Activated CD4-positive, alpha-beta T cell treated with anti-CD3 and anti-CD28 coated beads, Interleukin-2, amount 50 U/mL, for 48 hours (primary cell): ENCODE results near the gene LIMCH1.

Experiments used
- DNase-seq, 2 experiments: peaks; one replicate each; pipeline ENCODE4 v3.0.0-alpha.2; 2020

The LIMCH1 gene

DNA sequence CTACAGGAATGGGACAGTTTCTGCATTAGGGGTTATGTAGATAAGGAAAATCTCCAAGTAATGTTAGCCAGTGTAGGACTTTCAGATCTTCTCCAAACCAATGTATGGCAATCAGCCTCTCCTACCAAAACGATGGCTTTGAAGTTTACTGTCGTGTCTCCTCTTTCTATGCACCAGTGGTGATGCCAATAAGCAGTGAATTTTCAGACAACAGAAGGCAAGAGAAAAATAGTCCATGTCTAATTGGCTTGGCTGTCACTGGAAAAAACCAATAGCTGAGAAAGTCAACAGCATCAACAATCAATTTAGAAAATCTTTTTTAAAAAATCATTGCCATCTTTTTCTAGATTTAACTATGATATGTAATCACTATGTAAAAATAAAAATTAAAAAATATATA, 35.0 kb downstream of the LIMCH1 start:
- no peak for DNase-seq

DNA sequence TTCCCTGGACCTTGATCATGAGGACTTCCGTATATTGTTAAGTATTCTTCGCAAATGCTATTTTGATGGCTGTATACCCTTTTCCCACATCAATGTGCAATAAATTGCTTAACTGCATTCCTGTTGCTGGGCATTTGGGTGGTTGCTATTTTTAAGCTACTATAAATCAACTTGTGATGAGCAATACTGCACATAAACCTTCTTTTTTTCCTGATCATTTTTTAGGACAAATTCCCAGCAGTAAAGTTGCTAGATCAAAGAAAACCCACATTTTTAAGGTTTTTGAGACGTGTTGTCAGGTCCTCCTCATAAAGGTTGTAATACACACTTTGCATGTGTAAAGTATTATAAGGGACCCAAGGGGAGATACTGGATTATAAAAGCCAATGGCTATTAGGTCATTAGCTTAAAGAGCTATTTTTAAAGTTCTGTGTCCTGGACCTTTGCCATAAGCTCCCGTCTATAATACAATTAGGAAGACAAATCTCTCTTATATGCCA, 35.6 kb downstream of the LIMCH1 start:
- no peak for DNase-seq

DNA sequence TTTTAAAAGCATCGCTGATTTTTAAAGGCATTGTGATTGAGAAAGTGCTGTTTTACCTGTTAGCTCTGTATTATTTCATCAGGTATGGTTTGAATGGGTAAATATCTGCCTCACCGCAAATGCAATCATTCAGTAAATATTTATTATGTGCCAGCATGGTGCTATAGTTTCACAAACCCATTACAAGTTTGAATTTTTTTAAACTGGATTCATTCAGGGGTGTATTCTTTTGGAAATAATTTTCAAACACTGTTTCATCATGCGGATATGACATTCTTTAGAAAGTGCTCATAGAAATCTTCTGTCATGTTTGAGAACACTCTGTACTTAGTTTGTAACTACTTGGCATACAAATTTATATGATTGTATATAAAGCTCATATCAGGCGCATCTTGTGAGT, 37.2 kb downstream of the LIMCH1 start:
- DNase-seq = no peak

DNA sequence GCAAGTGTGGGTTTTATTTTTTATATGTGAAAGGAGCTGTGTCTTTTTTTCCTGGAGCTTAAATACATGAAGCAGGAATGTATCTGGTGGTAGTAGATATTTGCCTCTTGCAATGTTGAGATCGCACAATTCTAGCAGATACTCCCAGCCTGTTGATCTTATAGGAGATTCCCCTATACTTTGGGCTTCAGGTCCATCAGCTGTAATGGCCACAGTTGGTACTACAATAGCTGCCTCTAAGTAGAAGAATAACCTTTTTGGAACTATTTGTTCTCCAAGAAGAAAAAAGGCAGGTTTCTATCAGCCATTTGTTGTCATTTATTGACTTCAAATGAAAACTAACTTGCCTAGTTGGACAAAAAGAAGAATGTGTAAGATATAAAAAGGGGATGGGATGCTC, 37.7 kb downstream of the LIMCH1 start:
- no peak for DNase-seq

DNA sequence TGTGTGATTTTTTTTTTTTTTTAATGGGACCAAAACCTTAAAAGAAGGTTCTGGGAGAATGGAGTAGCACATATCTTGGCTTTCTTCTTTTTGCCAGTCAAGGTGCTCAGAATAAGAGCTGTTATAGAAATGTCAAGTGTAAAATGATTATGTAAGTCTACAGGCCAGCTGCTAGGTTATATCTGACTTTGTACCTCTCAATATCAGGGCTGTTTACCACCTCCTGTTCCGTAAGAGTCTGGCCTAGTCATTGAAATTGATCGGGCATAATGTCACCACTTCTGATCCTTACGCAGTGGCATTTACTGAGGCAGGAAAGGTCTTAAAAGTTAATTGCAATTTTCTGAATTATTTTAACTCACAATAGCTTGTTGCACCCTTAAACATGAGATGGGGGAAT, 41.1 kb downstream of the LIMCH1 start:
- no peak for DNase-seq

DNA sequence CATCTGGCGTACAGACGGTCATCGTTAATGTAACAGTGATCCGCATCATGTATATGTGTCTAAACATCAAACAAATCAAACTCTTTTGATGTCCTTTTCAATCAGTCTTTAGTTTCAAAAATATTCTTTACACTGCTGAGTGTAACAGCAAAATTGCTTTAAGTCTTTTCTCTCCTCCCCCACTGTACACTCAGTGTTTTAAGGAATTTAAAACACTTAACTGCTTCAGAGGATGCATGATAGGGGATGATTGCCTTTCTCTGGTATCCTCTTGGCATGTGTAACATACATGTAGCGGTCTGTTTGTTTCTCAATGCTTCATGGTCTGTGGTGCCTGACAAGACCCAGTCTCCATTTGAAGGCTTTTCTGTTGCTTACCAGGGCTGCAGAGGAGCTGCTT, 41.6 kb downstream of the LIMCH1 start:
- no peak for DNase-seq

DNA sequence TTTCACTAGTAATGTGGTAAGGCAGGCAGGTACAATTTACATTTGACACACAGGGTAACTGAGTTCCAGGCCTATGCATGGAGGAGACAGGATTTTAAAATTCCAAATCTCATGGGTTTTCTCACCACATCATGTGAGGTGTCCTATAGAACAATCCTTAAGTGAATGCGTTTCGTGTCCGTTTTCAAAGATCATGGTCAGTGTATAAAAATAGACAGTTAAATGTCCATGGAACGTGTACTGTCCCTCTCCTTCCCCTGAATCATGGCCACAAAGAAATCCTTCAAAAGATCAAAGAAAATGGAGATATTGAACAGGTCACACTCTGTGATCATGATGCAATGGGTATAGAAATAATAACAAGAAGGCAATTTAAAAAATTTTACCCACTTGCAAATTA, 42.0 kb downstream of the LIMCH1 start:
- DNase-seq = no peak

DNA sequence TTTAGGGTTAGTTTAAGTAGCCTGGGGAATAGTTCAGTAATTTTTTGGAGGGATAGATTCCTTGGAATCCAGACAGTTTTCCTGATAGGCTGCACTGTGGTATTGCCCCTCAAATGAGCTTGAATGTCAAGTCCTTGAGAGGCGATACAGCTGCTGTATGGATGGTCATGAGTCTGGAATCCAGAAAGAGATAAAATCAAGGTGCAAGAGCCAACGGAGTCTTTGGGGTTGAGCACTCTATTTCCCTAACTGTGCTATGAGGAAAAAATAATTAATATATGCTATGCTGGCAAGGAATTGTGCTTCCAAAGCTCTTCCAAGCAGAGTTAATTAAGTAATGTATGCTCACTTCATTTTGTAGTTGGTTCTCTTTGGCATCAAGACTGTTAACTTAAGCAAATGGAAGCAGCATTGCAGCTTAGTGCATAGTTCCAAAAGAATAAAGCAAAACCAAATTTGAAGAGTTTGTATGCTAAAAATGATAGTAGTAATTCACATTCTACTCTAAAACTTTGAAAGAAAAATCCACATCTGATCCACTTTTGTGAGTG, 48.8 kb downstream of the LIMCH1 start:
- no peak for DNase-seq

DNA sequence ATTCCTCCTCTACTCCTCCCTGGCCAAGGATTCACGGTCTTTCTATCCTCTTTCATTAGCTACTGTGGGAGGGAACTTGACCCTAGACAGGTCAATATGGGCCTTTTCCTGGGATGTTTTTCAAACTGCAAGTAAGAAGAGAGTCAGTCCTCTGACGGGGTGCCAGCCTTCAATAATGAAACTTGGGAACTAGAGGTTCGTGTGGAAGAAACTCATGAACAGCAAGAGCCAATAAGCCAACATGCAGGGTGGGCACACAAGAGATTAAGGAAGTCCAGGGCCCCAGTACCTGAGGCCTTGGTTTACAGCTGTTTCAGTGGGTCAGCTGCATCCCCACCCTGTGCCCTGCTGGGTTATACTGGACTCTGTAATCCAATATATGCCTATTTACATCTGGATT, 49.3 kb downstream of the LIMCH1 start:
- no peak for DNase-seq

DNA sequence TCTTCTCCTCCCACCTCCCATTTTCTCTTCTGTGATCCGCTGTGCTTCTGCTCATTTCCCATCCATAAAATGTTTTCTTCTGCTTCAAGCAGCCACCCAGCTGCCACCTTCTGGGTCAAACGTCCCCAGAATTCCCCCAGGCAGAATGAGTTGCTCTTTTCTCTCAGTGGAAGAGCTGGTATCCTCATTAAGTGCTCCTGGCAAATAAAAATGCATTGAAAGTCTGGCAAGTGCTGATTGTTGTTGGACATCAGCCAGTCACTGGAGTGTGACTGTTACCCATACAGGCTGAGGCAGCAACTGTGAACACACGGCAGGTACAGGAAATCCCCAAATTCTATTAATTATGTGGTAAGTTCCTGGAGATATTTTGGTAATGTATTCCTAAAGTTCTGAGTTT, 52.6 kb downstream of the LIMCH1 start:
- no peak for DNase-seq

DNA sequence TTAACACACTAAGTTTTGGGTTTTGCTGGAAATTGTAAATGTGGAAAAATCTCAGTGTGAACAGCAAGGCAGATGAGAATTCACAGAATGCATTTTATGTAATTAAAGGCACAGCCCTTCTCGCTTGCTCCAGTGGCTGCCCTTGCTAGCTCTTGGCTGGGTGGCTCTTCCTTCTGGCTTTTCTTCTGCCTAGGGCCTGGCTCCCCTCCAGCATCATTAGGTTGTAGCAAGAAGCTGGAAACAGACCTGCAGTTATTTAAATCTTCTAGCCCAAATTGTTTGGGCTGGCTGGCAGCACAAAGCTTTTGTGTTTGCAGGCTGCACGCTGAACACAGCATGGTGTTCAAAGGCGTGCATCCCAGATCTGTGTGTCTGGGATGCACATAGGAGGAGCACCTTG, 56.5 kb downstream of the LIMCH1 start:
- no peak for DNase-seq

DNA sequence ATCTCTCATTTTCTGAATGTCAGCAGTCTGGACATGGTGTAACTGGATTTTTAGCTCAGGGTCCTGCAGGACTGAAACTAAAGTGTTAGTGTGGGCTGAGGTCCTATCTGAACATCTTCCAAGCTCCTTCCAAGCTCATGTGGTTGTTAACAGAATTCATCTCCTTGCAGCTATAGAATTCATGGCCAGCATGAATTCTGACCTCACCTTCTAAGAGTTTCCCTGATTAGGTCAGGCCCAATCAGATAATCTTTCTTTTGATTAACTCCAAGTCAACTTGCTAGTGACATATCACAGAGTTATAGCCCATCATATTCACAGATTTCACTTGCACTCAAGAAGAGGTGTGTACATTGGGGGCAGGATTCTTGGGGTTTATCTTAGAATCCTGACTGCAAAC, 59.5 kb downstream of the LIMCH1 start:
- DNase-seq = no peak

DNA sequence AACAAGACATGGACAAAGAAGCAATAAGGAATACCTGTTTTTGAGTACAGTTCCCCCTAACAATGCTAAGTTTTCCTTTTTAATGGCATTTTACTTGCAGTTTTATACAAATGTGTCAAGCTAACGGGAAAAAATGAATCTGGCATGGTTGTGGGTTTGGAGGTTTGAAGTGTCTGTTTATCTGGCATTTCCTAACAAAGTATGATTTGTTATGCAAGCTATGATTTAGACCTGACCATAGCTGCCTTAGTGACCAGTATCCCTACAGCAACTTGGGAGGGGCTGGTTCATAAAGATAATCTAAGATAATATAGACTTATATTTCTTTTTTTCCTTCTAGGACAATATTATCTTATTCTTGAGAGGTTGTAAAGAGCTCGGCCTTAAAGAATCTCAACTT, 60.6 kb downstream of the LIMCH1 start:
- DNase-seq = no peak

DNA sequence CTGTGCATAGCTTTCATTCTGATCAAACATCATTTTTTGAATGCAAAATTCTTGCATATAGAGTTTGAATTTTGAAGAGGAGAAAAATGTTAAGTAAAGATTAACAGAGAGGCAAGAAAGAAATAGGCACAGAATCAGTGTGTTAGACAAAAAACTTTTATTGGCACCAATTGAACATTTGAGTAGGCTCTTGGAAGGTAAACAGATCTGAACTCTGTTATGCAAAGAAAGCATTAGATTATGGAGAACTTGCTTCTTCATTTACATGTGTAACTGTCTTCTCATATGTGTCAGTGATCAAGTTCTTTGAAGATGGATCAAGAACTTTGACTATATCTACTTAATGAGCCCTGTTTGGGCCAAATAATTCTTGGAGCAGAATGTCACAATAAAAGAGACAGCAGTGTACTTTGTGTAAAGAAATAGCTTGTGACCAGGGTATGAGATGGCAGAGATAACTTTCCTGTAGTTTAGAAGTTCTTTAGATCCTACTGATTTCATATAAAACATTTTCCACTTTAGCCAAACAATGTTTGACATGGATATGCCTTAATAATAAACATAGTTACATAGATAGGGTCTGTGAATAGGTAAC, 61.3 kb downstream of the LIMCH1 start:
- no peak for DNase-seq

DNA sequence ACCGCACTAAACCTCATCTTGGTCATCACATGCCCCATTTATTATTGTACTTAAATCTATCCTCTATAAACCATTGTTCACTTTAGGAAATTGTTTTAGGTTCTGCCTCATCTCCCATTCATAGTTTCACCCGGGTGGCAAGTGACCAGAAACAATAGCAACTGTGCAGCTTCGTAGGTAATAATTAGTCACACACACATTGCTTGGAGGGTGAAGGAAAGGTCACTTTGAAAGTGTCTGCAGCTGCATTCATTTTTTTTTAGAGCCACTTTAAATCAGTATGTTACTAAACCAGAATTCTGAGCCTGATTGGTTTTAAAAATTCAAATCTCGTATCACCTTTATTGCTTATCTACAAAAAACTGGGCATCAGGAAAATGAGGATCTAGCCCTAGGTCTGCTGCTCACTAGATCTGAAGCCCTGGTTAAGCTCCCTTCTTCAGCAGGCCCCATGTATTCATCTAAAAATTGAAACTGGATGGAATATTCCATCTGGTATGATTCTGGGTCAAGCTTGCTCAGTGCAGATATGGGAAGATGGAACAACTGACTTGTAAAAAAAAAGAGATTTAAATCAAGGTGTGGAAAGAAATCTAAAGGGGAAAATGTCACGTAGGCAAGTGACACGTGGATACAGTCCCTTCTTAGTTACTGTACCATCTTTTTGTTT, 62.4 kb downstream of the LIMCH1 start:
- no peak for DNase-seq

DNA sequence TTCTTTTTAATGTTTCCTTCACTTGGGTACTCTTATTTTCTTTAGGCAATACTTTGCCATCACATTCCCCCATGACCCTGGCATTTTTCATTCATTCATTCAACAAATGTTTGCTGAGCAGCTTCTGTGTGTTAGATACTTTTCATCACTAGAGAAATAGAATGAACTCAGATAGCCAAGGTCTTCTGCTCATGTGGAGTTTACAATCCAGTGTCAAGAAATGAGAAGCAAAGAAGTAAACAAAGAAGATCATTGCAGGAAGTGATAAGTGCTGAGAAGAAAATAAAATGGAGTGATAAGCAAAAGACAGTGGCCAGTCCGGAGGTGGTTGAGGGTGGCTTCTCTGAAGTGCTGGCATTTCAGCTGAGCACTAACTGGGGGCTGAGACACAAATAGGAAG, 63.1 kb downstream of the LIMCH1 start:
- no peak for DNase-seq

DNA sequence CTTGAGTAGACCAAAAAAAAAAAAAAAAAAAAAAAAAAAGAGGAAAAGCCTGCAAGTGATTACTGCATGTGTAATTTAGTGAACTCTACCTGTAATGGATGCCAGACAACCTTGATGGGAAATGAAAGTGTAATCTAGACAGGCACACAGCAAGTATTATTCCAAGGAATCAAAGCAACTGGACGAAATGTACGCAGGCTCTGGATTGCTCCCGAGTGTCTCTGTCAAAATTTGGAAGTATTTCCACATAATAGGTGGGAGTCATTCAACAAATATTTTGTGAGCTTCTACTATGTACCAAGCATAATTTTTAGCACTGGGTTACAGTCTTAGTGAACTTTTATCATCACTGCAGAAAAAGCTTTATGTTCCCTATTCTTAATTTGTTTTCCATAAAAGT, 64.2 kb downstream of the LIMCH1 start:
- no peak for DNase-seq

DNA sequence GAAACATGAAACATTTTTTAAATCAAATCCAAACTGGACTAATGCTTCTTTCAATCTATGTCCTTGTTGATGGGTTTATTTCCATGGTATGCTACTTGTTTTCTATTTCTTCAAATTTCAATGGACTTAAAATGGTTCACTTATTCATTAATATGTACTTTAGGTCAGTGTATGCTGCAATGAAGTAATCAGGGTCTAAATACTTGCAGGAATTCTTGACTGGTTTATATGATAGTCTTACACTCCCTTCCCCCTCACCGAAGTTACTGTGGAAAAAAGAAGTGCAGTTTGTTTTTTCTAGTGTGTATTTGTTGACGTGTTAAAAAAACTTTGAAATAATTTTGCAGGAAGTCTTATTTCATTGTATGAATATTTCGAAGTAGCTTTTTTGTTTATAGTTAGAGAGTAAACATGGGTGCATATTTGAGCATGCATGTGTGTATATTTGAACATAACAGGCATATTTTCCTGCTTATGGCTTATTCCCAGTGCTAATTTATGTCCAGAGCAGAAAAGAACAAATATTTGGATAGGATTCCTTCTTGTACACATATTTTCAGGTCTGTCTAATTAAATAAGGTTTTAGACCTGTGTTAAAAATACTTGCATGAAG, 65.0 kb downstream of the LIMCH1 start:
- no peak for DNase-seq

DNA sequence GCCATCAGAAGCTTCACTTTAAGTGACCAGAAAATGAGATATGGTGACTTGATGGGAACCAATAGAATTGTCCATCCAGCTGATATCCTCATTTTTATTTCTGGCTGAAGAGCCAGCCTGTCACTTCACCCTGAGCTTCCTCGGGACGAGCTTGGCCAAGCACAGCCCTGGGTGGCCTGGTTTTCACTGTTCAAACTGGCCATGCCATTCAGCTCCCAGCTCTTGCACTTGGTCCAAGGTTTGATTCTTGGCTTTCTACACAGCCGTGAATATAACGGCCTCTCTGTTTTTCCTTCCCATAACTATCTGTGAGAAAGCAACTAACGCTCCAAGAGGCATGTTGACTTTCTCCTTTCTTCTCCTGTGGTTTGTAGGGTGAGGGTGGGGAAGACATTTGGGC, 71.9 kb downstream of the LIMCH1 start:
- no peak for DNase-seq

DNA sequence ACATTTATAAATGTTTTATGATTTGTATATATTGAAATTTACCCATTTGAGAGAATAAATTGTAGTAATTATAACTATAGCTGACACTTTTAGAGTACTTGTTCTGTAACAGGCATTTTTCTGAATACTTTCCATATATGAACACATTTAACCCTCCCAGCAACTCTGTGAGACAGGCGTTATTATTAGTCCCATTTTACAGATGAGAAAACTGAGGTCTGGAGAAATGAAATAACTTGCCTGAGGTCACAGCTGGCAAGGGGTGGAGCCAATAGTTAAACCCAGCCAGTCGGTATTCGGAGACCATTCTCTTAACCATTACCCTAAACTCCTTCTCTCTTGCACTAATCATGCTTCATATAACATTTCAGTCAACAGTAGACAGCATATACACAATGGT, 72.5 kb downstream of the LIMCH1 start:
- no peak for DNase-seq

DNA sequence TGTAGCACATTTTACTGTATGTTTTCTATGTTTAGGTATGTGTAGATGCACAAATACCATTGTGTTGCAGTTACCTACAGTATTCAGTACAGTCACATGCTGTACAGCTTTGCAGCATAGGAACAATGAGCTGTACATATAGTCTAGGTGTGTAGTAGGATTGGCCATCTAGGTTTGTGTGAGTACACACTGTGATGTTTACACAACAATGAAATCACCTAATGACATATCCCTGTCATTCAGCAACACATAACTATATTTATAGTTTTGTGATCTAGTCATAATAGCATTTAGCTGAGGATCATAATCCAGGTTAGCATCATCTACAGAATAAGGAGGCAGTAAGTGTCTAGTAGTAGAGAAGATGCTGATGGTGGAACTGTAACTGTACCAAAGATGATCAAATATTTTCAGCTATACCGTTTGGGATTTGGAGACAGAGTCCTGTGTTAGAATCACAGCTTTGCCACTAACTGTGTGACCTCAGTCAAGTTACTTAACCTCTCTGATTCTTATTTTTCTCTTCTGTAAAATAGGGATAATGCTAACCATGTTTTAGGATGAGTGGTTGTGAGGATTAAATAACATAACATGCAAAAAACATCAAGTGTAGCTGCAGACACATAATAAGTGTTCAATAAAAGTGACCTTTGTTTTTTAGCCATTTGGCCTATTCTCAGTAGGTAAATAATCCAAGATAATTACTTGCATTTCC, 73.3 kb downstream of the LIMCH1 start:
- no peak for DNase-seq

DNA sequence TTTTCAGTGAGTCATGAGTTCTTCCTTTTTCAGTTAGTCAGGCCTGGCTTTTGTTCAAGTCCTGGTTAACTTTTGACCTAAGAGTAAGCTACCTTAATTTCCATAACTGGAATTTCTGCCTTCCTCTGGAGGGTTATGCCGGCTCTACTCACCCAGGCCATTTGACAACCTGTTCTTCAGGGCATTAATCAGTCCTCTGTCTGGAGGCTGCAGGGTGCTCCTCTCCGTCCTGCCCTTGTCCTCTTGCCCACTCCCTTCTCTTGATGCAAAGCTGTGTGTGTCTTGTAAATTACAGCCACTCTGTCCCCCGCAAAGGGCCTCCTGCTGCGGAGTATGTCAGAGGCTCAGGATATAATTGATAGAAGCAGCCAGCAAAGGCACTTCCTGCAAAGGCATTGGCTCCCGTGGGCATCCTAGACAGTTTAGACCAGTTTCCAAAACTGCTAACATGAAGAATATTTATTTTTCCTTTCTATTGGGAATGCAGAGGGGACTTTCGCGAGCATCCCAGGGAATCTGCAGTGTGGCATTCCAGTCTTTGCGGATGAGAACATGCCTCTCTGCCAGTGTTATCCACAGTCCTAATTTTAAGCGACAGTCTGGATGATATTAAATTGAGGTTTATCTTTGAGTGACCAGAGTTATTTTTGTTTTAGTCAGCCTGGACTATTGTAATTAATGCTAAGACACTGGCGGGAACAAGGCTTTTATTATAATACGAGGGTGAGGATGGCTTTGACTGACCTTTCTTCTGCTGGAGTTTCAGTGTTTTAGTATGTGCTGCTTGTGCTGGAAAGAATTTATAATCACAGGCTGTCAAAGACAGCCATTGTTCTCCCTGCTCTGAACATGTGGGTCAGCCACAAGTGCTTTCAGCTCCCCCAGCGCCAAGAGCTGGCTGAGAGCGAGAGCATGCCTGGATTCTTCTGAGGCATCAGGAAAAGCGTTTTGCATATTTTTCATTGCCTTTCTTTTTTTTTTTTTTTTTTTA, 74.2 kb downstream of the LIMCH1 start:
- DNase-seq = no peak
